Loucy (cell line): ENCODE measurements around the gene NKAPL.

ENCODE experiments used
- H2AFZ ChIP-seq: fragments of 200-600 bp; sonication (generic); 2 replicates; pipeline ENCODE4 v1.6.0; 2016; ENCODE audit warnings: antibody characterized with exemption, mild to moderate bottlenecking, low read length, moderate library complexity
- H3F3A ChIP-seq: fragments of 200-600 bp; 2 replicates; pipeline ENCODE4 v1.6.0; 2016; ENCODE audit warnings: antibody characterized with exemption, low read depth, mild to moderate bottlenecking
- H3K27me3 ChIP-seq: fragments of 200-600 bp; sonication (generic); 2 replicates; pipeline ENCODE4 v1.6.1; 2014; ENCODE audit warnings: low read length, mild to moderate bottlenecking; ENCODE audit not compliant: insufficient read depth, poor library complexity, severe bottlenecking
- H3K36me3 ChIP-seq: fragments of 200-600 bp; sonication (generic); 2 replicates; pipeline ENCODE4 v1.6.1; 2016; ENCODE audit warnings: low read length; ENCODE audit not compliant: insufficient read depth
- H3K4me1 ChIP-seq: fragments of 200-600 bp; sonication (generic); 2 replicates; pipeline ENCODE4 v1.5.1; 2014; ENCODE audit warnings: low read length, mild to moderate bottlenecking; ENCODE audit not compliant: insufficient read depth, poor library complexity, severe bottlenecking
- H3K4me2 ChIP-seq: fragments of 200-600 bp; sonication (generic); 2 replicates; pipeline ENCODE4 v1.6.0; 2014; ENCODE audit warnings: antibody characterized with exemption, low read length, low read depth, mild to moderate bottlenecking; ENCODE audit not compliant: poor library complexity, severe bottlenecking
- H3K4me3 ChIP-seq: fragments of 200-600 bp; sonication (generic); 2 replicates; pipeline ENCODE4 v1.5.1; 2014; ENCODE audit warnings: low read length, mild to moderate bottlenecking, mixed read lengths; ENCODE audit not compliant: poor library complexity, severe bottlenecking
- H3K79me2 ChIP-seq: fragments of 200-600 bp; sonication (generic); 2 replicates; pipeline ENCODE4 v1.6.1; 2014; ENCODE audit warnings: low read length; ENCODE audit not compliant: insufficient read depth
- H3K9ac ChIP-seq: fragments of 200-600 bp; sonication (generic); 2 replicates; pipeline ENCODE4 v1.6.0; 2014; ENCODE audit warnings: mild to moderate bottlenecking, low read depth, low read length, moderate library complexity; ENCODE audit not compliant: poor library complexity, severe bottlenecking
- H3K9me2 ChIP-seq: fragments of 200-600 bp; sonication (generic); replicated peaks from 2 replicates; pipeline ENCODE4 v1.6.1; 2016; ENCODE audit warnings: low read depth, low read length, mixed read lengths
- H3K9me3 ChIP-seq: fragments of 200-600 bp; sonication (generic); 2 replicates; pipeline ENCODE4 v1.6.1; 2014; ENCODE audit warnings: mild to moderate bottlenecking, antibody characterized with exemption, low read length, low read depth; ENCODE audit not compliant: insufficient read depth
- H4K20me1 ChIP-seq: fragments of 200-600 bp; sonication (generic); 2 replicates; pipeline ENCODE4 v1.6.0; 2014; ENCODE audit warnings: antibody characterized with exemption, low read length, mild to moderate bottlenecking; ENCODE audit not compliant: insufficient read depth, poor library complexity, severe bottlenecking
- CTCF ChIP-seq: fragments of 200-600 bp; sonication (generic); conservative IDR thresholded peaks from 2 replicates; pipeline ENCODE4 v1.5.1; 2014; ENCODE audit warnings: mild to moderate bottlenecking, antibody characterized with exemption, low read length
- EZH2phosphoT487 ChIP-seq: fragments of 200-600 bp; IDR thresholded peaks from 2 replicates; pipeline ENCODE4 v1.6.1; 2018; ENCODE audit warnings: antibody characterized with exemption, mild to moderate bottlenecking, moderate library complexity, borderline replicate concordance

Gene NKAPL

GRCh38 chr6:28212510-28213212 lies 46.4 kb upstream of the NKAPL start:
- Histone ChIP-seq H3K27me3 (no peaks in the 10 kb centered on the region), H3K36me3 (no peaks in the 10 kb centered on the region), H3K79me2 (no peaks in the 10 kb centered on the region), H3K9me3 (no peaks in the 10 kb centered on the region), H2AFZ (peak overlapping the region; percentile 69), H3K4me3 (peak overlapping the region; percentile 70), H3K9me2 (no peaks in the 10 kb centered on the region), H3F3A (no peaks in the 10 kb centered on the region), H4K20me1 (no peaks in the 10 kb centered on the region), H3K4me2 (peak overlapping the region; percentile 64), H3K9ac (peak overlapping the region; percentile 63), H3K4me1 (no peaks in the 10 kb centered on the region)
- TF ChIP-seq CTCF (peak; percentile 20; the same call in 1 of the 2 replicates), EZH2phosphoT487 (no peak)

DNA sequence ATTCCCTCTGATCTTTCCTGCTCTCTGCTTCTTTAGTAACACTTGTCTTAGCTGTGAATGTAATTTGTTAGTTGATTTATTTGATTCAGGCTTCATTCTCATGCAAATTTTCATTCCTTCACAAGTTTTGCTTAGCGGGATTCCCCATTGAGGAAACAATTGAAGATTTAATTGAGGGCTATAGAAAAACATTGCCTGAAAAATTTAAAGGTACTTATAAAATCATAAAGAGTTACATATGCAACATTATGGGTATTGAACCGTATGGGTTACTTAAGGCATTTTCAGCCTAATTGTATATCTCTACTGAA lies 45.9 kb upstream of the NKAPL start:
- no peaks in the 10 kb centered on the region for H3K9me3 ChIP-seq
- peak overlapping the region; percentile 70 for H3K4me3 ChIP-seq
- no peaks in the 10 kb centered on the region for H3K79me2 ChIP-seq
- no peak for TF ChIP-seq CTCF
- TF ChIP-seq EZH2phosphoT487 = no peak
- H2AFZ ChIP-seq = no peak overlapping the region
- H3K27me3 ChIP-seq = no peaks in the 10 kb centered on the region
- H4K20me1 ChIP-seq = no peaks in the 10 kb centered on the region
- H3K4me1 ChIP-seq = no peaks in the 10 kb centered on the region
- no peaks in the 10 kb centered on the region for H3F3A ChIP-seq
- peak overlapping the region; percentile 63 for H3K9ac ChIP-seq
- no peaks in the 10 kb centered on the region for H3K9me2 ChIP-seq
- H3K4me2 ChIP-seq = peak overlapping the region; percentile 64
- no peaks in the 10 kb centered on the region for H3K36me3 ChIP-seq

- Histone ChIP-seq H3K9me3 (no peaks in the 10 kb centered on the region), H4K20me1 (no peaks in the 10 kb centered on the region), H3K36me3 (no peaks in the 10 kb centered on the region), H3F3A (no peaks in the 10 kb centered on the region), H3K4me2 (no peak overlapping the region), H3K9me2 (no peaks in the 10 kb centered on the region), H3K9ac (no peak overlapping the region), H3K4me1 (peaks cover under 1% of the 10 kb centered on the region), H3K79me2 (no peaks in the 10 kb centered on the region), H3K27me3 (no peaks in the 10 kb centered on the region), H3K4me3 (no peak overlapping the region), H2AFZ (no peak overlapping the region)
- TF ChIP-seq CTCF (no peak), EZH2phosphoT487 (no peak)
Observed at GRCh38 chr6:28215425-28215824, 43.7 kb upstream of the NKAPL start.
